C4-2B (cell line): Measurements from ENCODE around the gene CR2.

Experiments
- ZFX ChIP-seq: fragments of 450-650 bp; IDR thresholded peaks from 2 replicates; pipeline ENCODE4 v1.6.1; 2017
- TF ChIP-seq, protein P1 (sequence below): fragments of 450-650 bp; conservative IDR thresholded peaks from 2 replicates; pipeline ENCODE4 v1.5.1; 2017; ENCODE audit warnings: mild to moderate bottlenecking

DNA sequence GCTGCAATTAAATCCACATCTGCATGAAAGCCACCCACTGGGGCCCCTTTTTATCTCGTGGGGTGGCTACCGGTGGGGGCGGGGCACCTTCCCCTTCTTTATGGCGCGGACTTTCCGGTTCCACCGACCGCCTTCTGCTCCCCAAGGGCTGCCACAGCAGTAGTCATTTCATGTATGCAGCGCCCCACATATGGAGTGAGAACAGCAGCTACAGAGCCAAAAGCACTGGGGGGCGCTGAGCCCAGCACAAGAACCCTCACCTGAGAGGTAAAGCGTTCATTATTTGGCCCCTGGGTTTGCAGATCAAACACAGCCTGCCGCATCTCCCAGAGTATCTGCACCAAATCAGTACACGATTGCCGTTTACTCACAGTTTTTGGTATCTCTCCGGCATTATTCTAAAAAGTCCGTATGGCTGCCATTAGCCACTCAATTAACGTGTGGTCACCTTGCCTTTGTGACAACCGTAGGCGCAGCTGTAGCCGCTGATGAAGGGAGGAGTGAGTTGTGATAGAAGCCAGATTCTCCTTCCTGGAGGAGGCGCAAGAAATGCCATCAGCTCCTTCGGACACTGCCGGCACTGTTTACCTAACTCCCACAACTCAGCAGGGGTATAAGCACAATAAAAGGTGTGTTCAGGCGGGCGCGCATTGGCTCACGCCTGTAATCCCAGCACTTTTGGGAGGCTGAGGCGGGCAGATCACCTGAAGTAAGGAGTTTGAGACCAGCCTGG is 30.4 kb upstream of the CR2 start:
- TF ChIP-seq, protein P1, sequence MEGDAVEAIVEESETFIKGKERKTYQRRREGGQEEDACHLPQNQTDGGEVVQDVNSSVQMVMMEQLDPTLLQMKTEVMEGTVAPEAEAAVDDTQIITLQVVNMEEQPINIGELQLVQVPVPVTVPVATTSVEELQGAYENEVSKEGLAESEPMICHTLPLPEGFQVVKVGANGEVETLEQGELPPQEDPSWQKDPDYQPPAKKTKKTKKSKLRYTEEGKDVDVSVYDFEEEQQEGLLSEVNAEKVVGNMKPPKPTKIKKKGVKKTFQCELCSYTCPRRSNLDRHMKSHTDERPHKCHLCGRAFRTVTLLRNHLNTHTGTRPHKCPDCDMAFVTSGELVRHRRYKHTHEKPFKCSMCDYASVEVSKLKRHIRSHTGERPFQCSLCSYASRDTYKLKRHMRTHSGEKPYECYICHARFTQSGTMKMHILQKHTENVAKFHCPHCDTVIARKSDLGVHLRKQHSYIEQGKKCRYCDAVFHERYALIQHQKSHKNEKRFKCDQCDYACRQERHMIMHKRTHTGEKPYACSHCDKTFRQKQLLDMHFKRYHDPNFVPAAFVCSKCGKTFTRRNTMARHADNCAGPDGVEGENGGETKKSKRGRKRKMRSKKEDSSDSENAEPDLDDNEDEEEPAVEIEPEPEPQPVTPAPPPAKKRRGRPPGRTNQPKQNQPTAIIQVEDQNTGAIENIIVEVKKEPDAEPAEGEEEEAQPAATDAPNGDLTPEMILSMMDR, result no peak
- TF ChIP-seq ZFX, result no peak
